Colonic mucosa (tissue), 4 donors: ENCODE data around the gene ANKAR. TPM values are rescaled to one million over a fixed set of nuclear protein-coding genes. Genes with fewer than 3 reads are reported as not detected.

Experiments
- DNase-seq: peaks from one replicate; pipeline ENCODE4 v3.0.0-alpha.2; 2020
- H3K27ac ChIP-seq: fragments of 200-600 bp; one replicate; pipeline ENCODE4 v1.8.0; 2021
- H3K27me3 ChIP-seq: fragments of 200-600 bp; one replicate; pipeline ENCODE4 v1.8.0; 2021
- H3K36me3 ChIP-seq: fragments of 200-600 bp; one replicate; pipeline ENCODE4 v1.8.0; 2021
- H3K4me1 ChIP-seq: fragments of 200-600 bp; one replicate; pipeline ENCODE4 v1.8.0; 2021; ENCODE audit warnings: mild to moderate bottlenecking
- H3K4me3 ChIP-seq: fragments of 200-600 bp; one replicate; pipeline ENCODE4 v1.8.0; 2021
- H3K9ac ChIP-seq, 2 donors: one replicate each; pipeline ENCODE4 v1.7.0; 2013; ENCODE audit warnings: control low read depth in 2 of 2, low read depth in 2 of 2, low read length in 2 of 2
- H3K9me3 ChIP-seq: fragments of 200-600 bp; one replicate; pipeline ENCODE4 v1.8.0; 2021
- CTCF ChIP-seq: fragments of 200-600 bp; IDR thresholded peaks from one replicate; pipeline ENCODE4 v1.8.0; 2022; ENCODE audit warnings: antibody characterized with exemption, mild to moderate bottlenecking
- intact Hi-C: fragments of 100-400 bp; cut with DNase I; formaldehyde crosslinking; loops from one replicate; pipeline ENCODE4 v1.14.1; 2022
- total RNA-seq, 2 donors: library from RNA; stranded (reverse); fragmentation: NEBNext Ultra II Directional in 1 of 2; extraction: Animal tissue kit (Norgen Biotek cat#: 25700) in 1 of 2; gene quantifications; one replicate each; pipeline ENCODE4 v1.2.1, GENCODE V29; 2021
- donor health status: healthy.
- donor health status: DM: no; HTN: no; CAD: no.
- donor health status: DM: no; HTN: no; CAD: no.

ANKAR gene
- total RNA-seq, 2 donors from 2014 or later, result 6.0 to 6.7 TPM

- no peaks in the 10 kb centered on the region for H3K27me3 ChIP-seq
- H3K9me3 ChIP-seq, result no peaks in the 10 kb centered on the region
- TF ChIP-seq CTCF, result no peak
- H3K4me3 ChIP-seq, result no peak overlapping the region
- H3K36me3 ChIP-seq, result no peaks in the 10 kb centered on the region
- DNase-seq, result no peak
- no peaks in the 10 kb centered on the region for H3K4me1 ChIP-seq
- H3K27ac ChIP-seq, result no peak overlapping the region
- no peak overlapping the region for H3K9ac ChIP-seq
- intact Hi-C loops, result no loop called here
Observed at GRCh38 chr2:189723192-189723591, 48.7 kb downstream of the ANKAR start.

Other genes with a start within 250 kb of the ANKAR start
- gene WDR75, start 233.2 kb upstream of the ANKAR start, total RNA-seq, result 10 to 100 TPM; 19.0 to 21.4 TPM
- gene SLC40A1, start 93.9 kb upstream of the ANKAR start, total RNA-seq, result 100 to 1,000 TPM in 1 of 2 donors, 10 to 100 TPM in 1; 43.6 to 183 TPM
- 10 to 100 TPM; 24.4 to 28.1 TPM for gene ASNSD1, start 13.2 kb upstream of the ANKAR start, total RNA-seq
- gene OSGEPL1, start 88.1 kb downstream of the ANKAR start, total RNA-seq, result 1 to 10 TPM; 2.1 to 6.5 TPM
- gene ORMDL1, start 109.7 kb downstream of the ANKAR start, total RNA-seq, result 10 to 100 TPM; 28.2 to 32.4 TPM
- gene PMS1, start 109.8 kb downstream of the ANKAR start, total RNA-seq, result 10 to 100 TPM; 11.2 to 14.3 TPM